ENCODE results near the gene PHLPP1.
A peak's percentile ranks its signal among the peaks of the same experiment; 100 is the strongest.

Gene PHLPP1

GRCh38 chr18:62981566-62981965 lies 266.2 kb downstream of the PHLPP1 start:
- no peak overlapping the region for H3K27ac ChIP-seq
- no peak for TF ChIP-seq CTCF (IDR thresholded peaks at IDR 0.05)
- no peak for TF ChIP-seq ZFX (IDR thresholded peaks at IDR 0.05; ENCODE audit: borderline replicate concordance)

GRCh38 chr18:62982600-62983251 lies 267.4 kb downstream of the PHLPP1 start:
- H3K27ac ChIP-seq = no peak overlapping the region
- peak; percentile 81 for TF ChIP-seq CTCF (IDR thresholded peaks at IDR 0.05)
- no peak for TF ChIP-seq ZFX (IDR thresholded peaks at IDR 0.05; ENCODE audit: borderline replicate concordance)

GRCh38 chr18:62984656-62985315 lies 269.4 kb downstream of the PHLPP1 start:
- H3K27ac ChIP-seq = no peak overlapping the region
- TF ChIP-seq ZFX (IDR thresholded peaks at IDR 0.05; ENCODE audit: borderline replicate concordance) = no peak
- TF ChIP-seq CTCF (IDR thresholded peaks at IDR 0.05) = no peak

- TF ChIP-seq ZFX (IDR thresholded peaks at IDR 0.05; ENCODE audit: borderline replicate concordance) = no peak
- TF ChIP-seq CTCF (IDR thresholded peaks at IDR 0.05) = no peak
These were observed 271.1 kb downstream of the PHLPP1 start for GRCh38 chr18:62986490-62986889.

GRCh38 chr18:62987055-62987830 lies 271.9 kb downstream of the PHLPP1 start:
- no peak overlapping the region for H3K27ac ChIP-seq
- TF ChIP-seq CTCF (IDR thresholded peaks at IDR 0.05) = no peak
- TF ChIP-seq ZFX (IDR thresholded peaks at IDR 0.05; ENCODE audit: borderline replicate concordance) = no peak

More at GRCh38 chr18:62986490-62986889, 271.1 kb downstream of the PHLPP1 start:
- no peak overlapping the region for H3K27ac ChIP-seq

- TF ChIP-seq CTCF (IDR thresholded peaks at IDR 0.05) (no peak), ZFX (IDR thresholded peaks at IDR 0.05; ENCODE audit: borderline replicate concordance) (no peak)
These were observed 272.5 kb downstream of the PHLPP1 start for GRCh38 chr18:62987859-62988258.

More at GRCh38 chr18:62987859-62988258, 272.5 kb downstream of the PHLPP1 start:
- H3K27ac ChIP-seq = no peak overlapping the region

Measured in 22Rv1 (cell line).